ENCODE results near the gene PABPC5.

DNA sequence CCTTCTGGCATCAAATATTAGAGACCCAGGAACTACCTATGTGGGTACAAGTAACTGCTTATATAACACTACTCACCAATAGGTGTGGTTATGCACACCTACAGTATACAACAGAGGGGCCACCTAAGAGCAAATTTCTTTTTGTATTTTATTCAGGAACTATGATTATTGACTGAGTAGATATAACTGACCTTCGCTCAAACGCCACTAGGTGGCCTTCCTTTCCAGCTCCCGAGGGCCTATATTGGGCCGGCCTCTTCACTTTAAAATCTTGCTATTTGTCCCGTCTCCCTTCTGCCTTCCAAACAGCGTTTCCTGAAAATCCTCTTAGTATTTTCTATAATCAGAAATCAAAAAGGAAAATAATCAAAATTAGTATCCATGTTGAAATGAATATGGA lies 19.9 kb upstream of the PABPC5 start:
- TF ChIP-seq, protein P1, sequence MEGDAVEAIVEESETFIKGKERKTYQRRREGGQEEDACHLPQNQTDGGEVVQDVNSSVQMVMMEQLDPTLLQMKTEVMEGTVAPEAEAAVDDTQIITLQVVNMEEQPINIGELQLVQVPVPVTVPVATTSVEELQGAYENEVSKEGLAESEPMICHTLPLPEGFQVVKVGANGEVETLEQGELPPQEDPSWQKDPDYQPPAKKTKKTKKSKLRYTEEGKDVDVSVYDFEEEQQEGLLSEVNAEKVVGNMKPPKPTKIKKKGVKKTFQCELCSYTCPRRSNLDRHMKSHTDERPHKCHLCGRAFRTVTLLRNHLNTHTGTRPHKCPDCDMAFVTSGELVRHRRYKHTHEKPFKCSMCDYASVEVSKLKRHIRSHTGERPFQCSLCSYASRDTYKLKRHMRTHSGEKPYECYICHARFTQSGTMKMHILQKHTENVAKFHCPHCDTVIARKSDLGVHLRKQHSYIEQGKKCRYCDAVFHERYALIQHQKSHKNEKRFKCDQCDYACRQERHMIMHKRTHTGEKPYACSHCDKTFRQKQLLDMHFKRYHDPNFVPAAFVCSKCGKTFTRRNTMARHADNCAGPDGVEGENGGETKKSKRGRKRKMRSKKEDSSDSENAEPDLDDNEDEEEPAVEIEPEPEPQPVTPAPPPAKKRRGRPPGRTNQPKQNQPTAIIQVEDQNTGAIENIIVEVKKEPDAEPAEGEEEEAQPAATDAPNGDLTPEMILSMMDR (IDR thresholded peaks at IDR 0.05; ENCODE audit: poor library complexity): peak; percentile 52
- TF ChIP-seq EZH2 (IDR thresholded peaks at IDR 0.05; ENCODE audit: borderline replicate concordance): no peak

All from hepatocyte (in vitro differentiated cells).